Measurements from ENCODE around the gene TUBA8. TPM values are rescaled to one million over a fixed set of nuclear protein-coding genes. Genes with fewer than 3 reads are reported as not detected.

The TUBA8 gene
- total RNA-seq, 1 experiment from 2014 or later = 0.72 TPM

DNA sequence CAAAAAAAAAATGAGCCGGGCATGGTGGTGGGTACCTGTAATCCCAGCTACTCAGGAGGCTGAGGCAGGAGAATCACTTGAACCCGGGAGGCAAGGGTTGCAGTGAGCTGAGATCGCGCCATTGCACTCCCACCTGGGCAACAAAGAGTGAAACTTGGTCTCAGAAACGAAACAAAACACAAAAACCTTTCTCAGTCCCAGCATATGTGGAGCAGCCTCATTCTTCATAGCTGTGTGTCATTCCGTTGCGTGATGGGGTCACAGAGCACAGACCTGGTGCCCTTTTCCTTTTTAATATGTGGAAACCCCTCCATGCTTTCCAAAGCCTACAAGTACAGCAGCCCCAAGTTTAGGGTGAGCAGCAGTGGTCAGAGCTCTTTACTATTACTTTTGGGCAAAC, 19.1 kb upstream of the TUBA8 start:
- Mint-ChIP-seq H3K27ac (no peak overlapping the region), H3K27me3 (ENCODE audit: low read depth) (no peaks in the 10 kb centered on the region), H3K36me3 (peaks cover 45% of the 10 kb centered on the region), H3K4me3 (no peak overlapping the region), H3K4me1 (no peaks in the 10 kb centered on the region), H3K9me3 (no peaks in the 10 kb centered on the region)
- DNase-seq (ENCODE audit: low spot score) (no peak), ATAC-seq (no peak)
- TF ChIP-seq, protein P1, sequence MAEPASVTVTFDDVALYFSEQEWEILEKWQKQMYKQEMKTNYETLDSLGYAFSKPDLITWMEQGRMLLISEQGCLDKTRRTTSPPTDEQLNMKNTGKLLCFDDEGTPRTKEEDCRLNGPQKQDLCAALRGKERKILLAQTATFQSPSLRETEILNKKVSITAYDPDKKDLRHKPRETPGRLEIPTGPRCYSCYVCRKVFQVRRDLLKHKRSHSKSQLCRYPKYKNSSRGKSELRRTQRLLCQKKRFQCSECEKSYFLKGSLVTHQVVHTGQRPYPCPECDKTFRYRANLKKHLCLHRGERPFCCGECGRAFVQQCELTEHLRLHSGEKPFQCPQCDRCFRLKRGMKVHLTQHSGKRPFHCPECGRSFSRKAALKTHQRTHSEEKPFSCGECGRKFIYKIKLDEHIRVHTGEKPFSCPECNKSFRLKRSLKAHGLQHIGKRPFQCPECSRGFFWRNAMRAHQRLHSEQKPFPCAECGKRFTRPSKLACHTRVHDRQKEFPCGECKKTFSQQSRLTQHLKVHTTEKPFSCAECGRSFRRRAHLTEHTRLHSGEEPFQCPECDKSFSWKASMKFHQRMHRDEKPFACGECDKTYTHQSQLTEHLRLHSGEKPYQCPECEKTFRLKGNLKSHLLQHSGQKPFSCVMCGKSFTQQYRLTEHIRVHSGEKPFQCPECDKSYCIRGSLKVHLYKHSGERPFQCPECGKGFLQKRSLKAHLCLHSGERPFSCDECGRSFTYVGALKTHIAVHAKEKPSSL (CRISPR knock-in tag; conservative IDR thresholded peaks at IDR 0.05) = no peak
- TF ChIP-seq, protein P2, sequence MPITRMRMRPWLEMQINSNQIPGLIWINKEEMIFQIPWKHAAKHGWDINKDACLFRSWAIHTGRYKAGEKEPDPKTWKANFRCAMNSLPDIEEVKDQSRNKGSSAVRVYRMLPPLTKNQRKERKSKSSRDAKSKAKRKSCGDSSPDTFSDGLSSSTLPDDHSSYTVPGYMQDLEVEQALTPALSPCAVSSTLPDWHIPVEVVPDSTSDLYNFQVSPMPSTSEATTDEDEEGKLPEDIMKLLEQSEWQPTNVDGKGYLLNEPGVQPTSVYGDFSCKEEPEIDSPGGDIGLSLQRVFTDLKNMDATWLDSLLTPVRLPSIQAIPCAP (CRISPR knock-in tag; IDR thresholded peaks at IDR 0.05) = no peak
- TF ChIP-seq NR2C2 (CRISPR knock-in tag; IDR thresholded peaks at IDR 0.05) (no peak), FOXK1 (CRISPR knock-in tag; IDR thresholded peaks at IDR 0.05) (no peak), ZNF416 (CRISPR knock-in tag; IDR thresholded peaks at IDR 0.05) (no peak), NR1H2 (CRISPR knock-in tag; IDR thresholded peaks at IDR 0.05) (no peak), TP53 (CRISPR knock-in tag; IDR thresholded peaks at IDR 0.05) (no peak), GRHL2 (CRISPR knock-in tag; IDR thresholded peaks at IDR 0.05; ENCODE audit: insufficient replicate concordance, severe bottlenecking) (no peak), ZNF232 (CRISPR knock-in tag; IDR thresholded peaks at IDR 0.05) (no peak)
- TF ChIP-seq, protein P3, sequence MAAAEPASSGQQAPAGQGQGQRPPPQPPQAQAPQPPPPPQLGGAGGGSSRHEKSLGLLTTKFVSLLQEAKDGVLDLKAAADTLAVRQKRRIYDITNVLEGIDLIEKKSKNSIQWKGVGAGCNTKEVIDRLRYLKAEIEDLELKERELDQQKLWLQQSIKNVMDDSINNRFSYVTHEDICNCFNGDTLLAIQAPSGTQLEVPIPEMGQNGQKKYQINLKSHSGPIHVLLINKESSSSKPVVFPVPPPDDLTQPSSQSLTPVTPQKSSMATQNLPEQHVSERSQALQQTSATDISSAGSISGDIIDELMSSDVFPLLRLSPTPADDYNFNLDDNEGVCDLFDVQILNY (CRISPR knock-in tag; IDR thresholded peaks at IDR 0.05) = no peak
- TF ChIP-seq, protein P4, sequence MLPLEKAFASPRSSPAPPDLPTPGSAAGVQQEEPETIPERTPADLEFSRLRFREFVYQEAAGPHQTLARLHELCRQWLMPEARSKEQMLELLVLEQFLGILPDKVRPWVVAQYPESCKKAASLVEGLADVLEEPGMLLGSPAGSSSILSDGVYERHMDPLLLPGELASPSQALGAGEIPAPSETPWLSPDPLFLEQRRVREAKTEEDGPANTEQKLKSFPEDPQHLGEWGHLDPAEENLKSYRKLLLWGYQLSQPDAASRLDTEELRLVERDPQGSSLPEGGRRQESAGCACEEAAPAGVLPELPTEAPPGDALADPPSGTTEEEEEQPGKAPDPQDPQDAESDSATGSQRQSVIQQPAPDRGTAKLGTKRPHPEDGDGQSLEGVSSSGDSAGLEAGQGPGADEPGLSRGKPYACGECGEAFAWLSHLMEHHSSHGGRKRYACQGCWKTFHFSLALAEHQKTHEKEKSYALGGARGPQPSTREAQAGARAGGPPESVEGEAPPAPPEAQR (CRISPR knock-in tag; IDR thresholded peaks at IDR 0.05) = no peak
- TF ChIP-seq, protein P5, sequence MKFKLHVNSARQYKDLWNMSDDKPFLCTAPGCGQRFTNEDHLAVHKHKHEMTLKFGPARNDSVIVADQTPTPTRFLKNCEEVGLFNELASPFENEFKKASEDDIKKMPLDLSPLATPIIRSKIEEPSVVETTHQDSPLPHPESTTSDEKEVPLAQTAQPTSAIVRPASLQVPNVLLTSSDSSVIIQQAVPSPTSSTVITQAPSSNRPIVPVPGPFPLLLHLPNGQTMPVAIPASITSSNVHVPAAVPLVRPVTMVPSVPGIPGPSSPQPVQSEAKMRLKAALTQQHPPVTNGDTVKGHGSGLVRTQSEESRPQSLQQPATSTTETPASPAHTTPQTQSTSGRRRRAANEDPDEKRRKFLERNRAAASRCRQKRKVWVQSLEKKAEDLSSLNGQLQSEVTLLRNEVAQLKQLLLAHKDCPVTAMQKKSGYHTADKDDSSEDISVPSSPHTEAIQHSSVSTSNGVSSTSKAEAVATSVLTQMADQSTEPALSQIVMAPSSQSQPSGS (CRISPR knock-in tag; IDR thresholded peaks at IDR 0.05; ENCODE audit: borderline replicate concordance, low read depth) = no peak
- TF ChIP-seq, protein P6, sequence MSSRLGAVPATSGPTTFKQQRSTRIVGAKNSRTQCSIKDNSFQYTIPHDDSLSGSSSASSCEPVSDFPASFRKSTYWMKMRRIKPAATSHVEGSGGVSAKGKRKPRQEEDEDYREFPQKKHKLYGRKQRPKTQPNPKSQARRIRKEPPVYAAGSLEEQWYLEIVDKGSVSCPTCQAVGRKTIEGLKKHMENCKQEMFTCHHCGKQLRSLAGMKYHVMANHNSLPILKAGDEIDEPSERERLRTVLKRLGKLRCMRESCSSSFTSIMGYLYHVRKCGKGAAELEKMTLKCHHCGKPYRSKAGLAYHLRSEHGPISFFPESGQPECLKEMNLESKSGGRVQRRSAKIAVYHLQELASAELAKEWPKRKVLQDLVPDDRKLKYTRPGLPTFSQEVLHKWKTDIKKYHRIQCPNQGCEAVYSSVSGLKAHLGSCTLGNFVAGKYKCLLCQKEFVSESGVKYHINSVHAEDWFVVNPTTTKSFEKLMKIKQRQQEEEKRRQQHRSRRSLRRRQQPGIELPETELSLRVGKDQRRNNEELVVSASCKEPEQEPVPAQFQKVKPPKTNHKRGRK (CRISPR knock-in tag; IDR thresholded peaks at IDR 0.05; ENCODE audit: borderline replicate concordance) = no peak
- TF ChIP-seq, protein P7, sequence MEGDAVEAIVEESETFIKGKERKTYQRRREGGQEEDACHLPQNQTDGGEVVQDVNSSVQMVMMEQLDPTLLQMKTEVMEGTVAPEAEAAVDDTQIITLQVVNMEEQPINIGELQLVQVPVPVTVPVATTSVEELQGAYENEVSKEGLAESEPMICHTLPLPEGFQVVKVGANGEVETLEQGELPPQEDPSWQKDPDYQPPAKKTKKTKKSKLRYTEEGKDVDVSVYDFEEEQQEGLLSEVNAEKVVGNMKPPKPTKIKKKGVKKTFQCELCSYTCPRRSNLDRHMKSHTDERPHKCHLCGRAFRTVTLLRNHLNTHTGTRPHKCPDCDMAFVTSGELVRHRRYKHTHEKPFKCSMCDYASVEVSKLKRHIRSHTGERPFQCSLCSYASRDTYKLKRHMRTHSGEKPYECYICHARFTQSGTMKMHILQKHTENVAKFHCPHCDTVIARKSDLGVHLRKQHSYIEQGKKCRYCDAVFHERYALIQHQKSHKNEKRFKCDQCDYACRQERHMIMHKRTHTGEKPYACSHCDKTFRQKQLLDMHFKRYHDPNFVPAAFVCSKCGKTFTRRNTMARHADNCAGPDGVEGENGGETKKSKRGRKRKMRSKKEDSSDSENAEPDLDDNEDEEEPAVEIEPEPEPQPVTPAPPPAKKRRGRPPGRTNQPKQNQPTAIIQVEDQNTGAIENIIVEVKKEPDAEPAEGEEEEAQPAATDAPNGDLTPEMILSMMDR (IDR thresholded peaks at IDR 0.05) = no peak
- TF ChIP-seq, protein P8, sequence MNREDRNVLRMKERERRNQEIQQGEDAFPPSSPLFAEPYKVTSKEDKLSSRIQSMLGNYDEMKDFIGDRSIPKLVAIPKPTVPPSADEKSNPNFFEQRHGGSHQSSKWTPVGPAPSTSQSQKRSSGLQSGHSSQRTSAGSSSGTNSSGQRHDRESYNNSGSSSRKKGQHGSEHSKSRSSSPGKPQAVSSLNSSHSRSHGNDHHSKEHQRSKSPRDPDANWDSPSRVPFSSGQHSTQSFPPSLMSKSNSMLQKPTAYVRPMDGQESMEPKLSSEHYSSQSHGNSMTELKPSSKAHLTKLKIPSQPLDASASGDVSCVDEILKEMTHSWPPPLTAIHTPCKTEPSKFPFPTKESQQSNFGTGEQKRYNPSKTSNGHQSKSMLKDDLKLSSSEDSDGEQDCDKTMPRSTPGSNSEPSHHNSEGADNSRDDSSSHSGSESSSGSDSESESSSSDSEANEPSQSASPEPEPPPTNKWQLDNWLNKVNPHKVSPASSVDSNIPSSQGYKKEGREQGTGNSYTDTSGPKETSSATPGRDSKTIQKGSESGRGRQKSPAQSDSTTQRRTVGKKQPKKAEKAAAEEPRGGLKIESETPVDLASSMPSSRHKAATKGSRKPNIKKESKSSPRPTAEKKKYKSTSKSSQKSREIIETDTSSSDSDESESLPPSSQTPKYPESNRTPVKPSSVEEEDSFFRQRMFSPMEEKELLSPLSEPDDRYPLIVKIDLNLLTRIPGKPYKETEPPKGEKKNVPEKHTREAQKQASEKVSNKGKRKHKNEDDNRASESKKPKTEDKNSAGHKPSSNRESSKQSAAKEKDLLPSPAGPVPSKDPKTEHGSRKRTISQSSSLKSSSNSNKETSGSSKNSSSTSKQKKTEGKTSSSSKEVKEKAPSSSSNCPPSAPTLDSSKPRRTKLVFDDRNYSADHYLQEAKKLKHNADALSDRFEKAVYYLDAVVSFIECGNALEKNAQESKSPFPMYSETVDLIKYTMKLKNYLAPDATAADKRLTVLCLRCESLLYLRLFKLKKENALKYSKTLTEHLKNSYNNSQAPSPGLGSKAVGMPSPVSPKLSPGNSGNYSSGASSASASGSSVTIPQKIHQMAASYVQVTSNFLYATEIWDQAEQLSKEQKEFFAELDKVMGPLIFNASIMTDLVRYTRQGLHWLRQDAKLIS (CRISPR knock-in tag; IDR thresholded peaks at IDR 0.05; ENCODE audit: borderline replicate concordance) = no peak
- TF ChIP-seq, protein P9, sequence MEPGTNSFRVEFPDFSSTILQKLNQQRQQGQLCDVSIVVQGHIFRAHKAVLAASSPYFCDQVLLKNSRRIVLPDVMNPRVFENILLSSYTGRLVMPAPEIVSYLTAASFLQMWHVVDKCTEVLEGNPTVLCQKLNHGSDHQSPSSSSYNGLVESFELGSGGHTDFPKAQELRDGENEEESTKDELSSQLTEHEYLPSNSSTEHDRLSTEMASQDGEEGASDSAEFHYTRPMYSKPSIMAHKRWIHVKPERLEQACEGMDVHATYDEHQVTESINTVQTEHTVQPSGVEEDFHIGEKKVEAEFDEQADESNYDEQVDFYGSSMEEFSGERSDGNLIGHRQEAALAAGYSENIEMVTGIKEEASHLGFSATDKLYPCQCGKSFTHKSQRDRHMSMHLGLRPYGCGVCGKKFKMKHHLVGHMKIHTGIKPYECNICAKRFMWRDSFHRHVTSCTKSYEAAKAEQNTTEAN (CRISPR knock-in tag; IDR thresholded peaks at IDR 0.05) = no peak
- POLR2A ChIA-PET = no interaction called here
- CTCF ChIA-PET = interaction anchor here (0.5 to 2.1 kb wide), 3 partner anchors 14 to 343 kb away, joined by 3 to 5 read pairs (median 3); partner anchors contain the start of gene PEX26
